HG03521 (cell line): ENCODE results near the gene SLIT1.
"Not testable (repeated sequence)": the region's sequence is repeated elsewhere in the genome, so short reads cannot be mapped to it uniquely, and the experiment has no call there.

Source experiments
- ATAC-seq: cut with Tn5 transposase; IDR thresholded peaks from one replicate; pipeline ENCODE4 v1.9.1; 2021; ENCODE audit warnings: mild to moderate bottlenecking, moderate library complexity; ENCODE audit not compliant: unreplicated experiment

The SLIT1 gene

DNA sequence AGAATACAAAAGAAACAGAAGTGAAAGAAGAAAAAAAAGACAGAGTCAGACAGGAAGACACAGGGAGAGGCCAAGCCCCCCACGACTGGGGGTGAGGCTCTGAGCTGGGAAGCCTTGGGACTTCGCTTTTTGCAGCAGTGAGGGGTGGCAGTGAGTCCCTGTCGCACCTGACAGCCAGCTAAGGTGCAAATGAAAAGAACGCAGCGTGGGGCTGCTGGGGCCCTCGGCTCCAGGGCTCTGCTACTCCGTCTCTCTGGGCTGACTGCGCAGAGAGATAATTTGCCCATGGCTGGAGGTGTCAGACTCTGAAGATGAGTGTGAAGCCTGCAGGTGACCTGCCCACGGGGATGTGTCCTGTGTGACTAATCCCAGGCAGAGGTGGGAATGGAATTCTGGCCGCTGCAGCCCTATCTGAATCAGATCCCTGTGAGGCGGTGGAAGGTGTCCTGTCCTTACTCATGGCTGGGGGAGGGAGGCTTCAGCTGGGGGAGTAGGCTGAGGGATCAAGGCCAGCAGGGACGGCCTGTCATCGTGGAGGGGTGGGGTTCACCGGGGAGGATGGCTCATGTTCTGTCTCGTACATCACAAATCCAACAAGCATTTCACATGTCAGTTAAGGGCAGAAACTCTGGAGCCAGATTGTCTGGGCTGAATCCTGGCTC, 96.4 kb downstream of the SLIT1 start:
- no peak for ATAC-seq

DNA sequence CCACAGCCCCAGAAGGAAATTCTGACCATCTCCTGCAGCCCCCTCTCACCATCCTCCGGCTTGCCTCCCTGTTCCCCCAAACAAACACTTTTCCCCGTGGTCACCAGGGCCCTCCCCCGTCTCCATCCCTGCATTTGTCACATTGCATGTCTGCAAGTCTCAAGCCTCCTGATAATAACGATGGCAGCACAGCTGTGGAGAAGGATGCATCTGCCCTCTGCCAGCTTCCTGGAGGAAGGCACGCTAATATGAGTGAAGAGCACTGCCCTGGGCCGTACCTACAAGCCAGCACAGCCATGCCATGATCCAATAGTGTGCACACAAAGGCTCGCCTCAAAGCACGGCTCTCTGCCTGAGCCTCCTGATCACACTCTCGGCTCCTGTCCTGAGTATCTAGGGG, 98.5 kb downstream of the SLIT1 start:
- no peak for ATAC-seq

DNA sequence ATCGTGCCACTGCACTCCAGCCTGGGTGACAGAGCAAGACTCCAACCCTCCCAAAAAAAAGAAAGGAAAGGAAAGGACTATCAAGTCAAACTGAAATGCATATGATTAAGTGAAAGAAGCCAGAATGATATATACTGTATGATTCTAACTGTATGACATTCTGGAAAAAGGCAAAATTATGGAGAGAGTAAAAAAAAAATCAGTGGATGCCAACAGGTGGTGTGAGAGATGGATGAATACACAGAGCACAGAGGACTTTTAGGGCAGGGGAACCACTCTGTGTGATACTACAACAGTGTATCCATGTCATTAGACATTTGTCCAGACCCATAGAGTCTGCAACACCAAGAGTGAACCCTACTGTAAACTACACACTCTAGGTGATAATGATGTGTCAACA, 99.2 kb downstream of the SLIT1 start:
- ATAC-seq: no peak

DNA sequence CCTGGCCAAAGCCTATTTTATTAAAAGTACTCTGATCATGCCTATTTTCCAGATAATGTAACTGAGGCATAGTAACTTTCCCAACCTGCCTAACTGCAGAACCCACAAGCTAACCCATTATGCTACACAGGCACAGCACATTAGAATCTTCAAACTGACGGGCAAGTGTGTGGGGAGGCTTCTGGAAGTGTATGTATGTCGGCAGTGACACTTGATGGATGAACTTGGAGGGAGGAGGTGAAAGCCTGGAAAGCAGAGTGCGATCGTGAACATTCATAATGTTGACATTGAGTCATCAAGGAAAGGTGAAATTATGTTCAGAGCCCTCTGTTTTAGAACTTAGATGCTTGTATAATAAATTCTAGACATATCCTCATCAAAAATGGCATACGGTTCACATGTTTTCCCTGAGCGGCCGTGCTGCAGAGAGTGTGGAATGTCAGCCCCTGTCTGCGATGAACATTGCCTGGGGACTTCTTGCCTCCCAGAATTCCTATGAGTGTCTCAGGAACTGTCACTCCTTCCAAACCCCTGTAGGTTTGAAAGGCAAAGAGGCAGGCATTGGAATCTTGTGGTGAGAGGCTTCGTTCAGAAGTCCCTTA, 102.4 kb downstream of the SLIT1 start:
- ATAC-seq: no peak

DNA sequence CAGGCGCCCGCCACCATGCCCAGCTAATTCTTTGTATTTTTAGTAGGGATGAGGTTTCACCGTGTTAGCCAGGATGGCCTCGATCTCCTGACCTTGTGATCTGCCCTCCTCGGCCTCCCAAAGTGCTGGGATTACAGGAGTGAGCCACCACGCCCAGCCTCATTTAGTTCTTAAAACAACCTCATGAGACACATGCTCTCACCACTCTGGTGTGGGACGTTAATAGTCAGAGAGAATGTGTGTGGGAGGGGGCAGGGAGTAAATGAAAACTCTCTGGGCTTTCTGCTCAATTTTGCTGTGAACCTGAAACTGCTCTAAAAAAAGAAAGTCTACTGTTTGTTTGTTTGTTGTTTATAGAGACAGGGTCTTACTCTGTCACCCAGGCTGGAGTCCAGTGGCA, 103.2 kb downstream of the SLIT1 start:
- ATAC-seq: not testable (repeated sequence)

DNA sequence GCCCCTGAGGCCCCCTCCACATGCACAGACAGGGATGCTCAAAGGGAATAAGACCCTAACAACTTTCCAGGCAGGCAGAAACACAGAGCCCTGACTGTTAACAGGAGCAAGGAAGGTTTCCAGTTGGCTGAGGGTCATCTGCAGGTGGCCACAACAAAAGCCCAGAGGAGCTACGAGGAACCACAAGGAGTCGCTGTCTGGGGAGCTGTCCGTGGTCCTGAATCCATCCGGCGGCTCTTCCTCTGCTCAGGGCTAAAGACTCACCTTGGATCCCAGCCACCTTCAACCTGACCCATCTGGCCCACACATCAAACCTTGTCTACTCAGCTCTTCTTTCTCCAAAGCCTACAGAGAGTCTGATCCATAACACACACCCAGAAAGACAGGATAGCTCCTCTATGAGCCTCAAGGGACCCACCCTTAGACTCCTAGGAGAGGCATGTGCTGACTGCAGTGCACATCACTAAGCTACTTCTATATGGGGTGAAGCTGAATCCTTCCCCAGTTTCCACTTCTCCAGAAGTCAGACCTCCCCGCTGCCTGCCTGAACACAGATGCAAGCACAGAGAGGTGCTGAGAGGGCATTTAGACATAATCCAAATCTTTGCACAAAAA, 104.0 kb downstream of the SLIT1 start:
- ATAC-seq: no peak

DNA sequence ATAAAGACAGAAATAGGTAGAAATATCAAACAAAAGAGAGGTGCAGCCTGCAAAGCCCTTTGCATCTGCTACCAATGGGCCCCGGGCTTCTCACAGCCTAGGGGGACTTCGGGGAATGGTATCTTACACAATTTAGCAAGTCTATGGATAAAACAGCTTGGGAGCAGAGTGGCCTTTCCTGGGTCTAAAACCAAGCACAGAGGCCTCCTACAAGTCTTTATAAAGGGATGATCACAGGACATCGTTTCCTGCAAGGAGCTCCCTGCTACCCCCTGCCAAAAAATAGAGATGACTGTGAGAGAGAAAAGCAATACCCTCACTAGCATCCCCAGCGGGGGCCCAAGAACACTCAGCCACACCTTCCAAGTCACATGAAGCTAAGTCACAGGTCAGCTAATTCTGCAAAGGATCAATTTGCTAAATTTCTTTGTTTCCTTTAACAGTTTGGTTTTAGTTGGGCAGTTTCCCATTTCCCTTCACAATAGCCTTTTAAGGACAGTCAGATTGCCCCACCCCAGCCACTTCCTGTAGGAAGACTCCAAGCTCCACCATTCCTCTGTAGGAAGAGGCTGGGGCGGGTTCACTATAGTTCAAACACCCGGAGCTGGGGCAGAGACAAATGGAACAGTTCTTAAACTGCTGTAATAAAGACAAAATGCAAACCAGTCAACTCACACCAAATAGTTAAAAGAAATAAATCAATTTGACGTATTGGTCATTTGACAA, 105.5 kb downstream of the SLIT1 start:
- ATAC-seq: no peak

DNA sequence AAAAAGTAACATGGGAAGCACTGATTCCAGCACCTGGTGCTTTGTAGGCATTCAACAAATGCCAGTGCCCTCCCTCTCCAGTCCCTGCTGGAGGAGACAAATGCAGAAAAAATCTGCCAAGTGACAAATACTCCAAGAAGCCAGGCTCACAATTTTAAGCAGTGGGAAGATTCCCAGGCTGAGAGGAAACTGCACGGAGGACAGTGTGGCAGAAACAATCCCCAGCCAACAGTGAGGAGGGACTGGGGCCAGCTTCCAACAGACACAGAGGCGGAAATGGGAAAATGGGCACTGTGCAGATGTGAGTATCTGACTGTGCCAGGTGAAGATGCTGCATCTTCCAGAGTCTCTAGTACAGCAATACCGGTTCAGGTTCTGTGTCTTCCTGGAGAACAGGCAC, 106.3 kb downstream of the SLIT1 start:
- no peak for ATAC-seq

DNA sequence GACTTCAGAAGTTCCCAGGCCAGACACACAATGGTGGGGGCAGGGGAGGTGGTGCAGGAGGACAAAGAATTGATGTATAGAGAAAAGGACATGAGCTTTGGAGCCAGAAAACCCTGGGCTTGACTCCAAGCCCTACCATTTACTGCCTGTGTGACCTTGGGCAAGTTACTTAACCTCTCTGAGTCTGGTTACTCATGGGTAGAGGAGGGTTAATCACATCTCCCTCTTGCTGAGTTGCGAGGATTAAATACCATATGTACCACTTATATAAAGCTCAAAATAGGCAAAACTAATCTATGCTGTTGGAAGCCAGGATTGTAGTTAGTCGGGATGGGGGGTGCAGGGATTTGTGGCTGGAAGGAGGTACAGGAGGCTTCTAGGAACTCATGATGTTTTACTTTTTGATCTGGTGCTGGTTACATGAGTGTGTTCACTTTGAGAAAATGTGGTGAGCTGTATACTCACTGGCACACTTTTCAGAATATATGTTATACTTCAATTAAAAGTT, 106.8 kb downstream of the SLIT1 start:
- ATAC-seq: no peak

DNA sequence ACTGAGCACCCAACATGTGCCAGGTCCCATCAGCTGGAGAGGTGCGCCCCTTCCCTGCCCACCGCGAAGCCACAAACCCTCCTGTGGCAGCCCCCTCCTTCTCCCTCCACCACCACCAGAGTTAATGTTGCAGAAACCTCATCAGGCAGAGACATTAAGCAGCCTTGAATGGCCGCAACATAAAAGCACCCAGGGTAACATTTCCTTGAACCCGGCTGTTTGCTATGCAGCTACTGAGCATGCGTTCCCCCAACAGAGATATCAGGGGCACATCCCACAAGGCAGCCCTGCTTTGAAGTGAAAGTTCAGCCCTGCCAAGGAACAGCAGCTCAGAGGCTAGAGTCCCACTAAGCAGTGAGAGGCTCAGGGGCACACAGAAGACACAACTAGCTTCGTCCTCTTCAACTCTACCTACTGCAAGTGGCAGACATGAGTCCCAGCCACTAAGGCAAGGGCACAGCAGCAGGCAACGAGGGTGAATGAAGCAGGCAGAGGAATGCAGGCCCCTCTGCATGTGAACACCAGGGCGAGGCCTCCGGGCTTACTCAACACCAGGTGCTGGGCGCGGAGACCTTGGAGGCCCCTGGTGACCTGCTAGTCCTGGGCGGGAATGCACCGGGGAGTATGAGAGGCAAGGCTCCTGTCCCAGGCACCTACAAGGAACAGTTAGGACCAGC, 107.4 kb downstream of the SLIT1 start:
- ATAC-seq: no peak

DNA sequence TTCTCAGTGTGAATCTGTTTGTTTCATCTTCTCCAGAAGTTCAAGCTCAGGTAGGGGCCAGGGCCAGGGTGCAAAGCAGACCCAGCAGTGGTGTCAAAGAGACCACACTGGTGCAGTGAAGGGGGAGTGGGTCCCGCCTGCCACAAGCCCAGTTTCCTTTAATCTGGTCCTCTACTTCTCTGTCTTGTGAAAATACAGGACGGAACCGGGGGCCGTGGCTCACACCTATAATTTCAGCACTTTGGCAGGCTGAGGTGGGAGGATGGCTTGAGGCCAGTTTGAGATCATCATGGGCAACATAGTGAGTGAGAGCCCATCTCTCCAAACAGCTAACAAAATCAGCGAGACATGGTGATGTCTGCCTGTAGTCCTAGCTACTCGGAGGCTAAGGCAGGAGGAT, 109.0 kb downstream of the SLIT1 start:
- no peak for ATAC-seq

DNA sequence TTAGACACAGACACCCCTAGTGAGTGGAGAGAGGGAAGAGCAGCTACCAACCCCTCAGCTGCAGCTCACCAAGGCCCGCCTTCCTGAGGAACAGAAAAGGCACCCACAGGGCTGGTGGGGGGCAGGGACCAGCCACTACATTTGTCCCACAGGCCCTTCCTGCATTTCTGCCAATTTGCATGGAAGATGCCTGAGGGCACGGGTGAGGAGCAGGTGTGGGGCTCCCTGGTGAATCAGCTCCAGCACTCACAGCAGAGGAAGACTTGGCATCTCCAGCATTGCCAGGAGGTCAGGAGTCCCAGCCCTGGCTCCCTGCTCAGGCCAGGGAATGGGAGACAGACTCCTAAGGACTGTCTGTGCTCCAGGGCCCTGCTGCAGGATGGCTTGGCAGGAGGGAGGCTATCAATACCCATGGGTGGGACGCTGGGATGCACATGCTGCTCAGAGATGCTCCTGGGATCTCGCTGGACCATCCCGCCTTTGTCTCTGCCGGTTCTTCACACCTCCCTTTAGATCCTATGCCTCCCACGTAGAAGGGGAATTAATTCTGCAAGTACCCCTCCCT, 109.7 kb downstream of the SLIT1 start:
- ATAC-seq: no peak

DNA sequence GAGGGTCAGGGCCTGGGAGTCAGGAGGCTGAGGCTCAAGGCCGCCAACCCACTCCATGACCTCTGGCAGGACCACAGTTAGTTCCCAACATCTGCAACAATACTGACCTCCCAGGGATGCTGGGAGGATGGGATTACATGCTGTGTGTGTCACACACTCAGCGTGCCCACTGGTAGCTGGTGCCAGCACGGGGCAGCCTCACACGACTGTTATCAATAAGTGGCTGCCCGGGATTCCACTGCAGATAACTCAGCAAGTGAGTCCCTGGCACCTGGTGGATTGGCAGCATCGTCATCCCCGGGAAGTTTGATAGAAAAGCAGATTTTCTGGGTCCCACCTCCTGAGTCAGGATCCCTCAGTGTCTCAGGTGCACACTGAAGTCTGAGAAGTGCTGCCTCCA, 110.3 kb downstream of the SLIT1 start:
- ATAC-seq: no peak

DNA sequence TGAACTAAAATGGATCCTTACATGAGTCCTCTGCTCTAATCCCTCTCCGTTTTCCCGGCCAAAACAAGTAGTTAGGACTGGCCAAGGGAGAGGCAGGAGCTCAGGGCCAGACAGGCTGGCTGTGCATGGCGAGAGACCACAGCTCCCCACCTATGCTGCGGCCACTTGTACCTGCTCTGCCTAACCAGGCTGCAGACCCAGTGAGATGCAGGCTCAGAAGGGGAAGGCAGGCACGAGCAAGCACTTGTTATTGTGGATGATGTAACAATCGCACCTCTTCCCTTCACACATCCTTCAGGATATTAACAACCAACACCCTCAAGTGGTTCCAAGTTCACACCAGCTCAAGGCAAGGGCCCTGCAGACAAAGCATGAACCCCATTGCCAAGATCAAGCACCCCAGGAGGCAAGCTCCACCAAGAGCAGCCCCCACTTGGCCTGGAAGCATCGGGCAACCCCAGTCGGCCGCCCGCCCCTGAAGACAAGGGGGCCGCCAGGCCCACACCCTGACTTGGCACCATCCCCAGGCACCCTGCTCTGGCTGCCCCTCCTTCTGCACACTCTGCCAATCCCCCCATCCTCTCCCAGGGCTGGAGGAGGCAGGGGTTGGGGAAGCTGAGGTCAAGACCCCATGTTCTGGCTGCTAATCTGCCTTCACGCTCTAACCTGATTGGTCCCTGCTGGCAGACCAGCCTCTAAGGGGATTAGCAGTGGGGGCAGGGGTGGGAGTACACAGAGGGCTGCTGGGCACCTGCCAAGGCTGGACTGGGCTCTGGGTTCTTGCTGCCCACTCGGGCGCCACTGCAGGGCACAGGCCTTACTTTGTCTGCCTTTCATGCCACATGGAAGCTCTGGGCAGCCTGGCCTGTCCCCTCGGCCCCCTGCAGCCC, 111.3 kb downstream of the SLIT1 start:
- ATAC-seq: no peak

DNA sequence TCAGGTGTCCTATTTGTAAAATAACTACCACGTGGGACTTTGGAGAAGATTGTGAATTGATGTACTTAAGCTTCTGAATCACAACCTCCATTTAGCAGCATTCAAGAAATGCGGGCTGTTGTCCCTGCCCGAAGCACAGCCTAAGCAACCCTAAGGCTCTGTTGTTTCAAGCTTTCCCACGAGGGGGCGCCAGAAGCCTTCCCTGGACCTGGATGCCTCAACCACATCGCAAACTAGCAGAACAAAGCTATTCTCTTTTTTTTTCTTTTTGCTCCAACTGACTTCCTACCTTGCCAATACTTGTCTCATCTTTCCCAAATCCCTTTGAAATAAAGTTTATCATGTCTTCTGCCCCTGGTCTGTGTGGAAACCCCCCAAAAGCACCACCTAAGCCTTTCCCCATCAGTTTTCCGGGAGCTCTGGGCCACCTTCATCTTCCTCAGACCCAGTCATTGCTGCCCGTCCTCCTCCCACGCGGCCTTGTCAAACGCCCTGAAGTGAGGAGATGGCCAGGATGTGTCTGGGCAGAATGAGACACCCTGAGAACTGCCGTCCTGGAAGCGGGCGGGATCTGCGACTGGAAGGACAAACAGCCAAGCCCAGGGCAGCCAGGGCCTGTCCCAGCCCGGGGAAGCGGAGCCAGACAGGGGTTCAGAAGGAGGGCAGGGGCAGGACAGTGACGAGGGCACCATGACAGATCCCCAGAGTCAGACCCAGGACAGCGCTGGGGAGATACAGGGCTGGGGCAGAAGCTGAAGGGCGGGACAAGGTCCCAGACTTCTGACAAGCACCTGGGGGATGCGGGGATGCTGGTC, 112.7 kb downstream of the SLIT1 start:
- no peak for ATAC-seq

DNA sequence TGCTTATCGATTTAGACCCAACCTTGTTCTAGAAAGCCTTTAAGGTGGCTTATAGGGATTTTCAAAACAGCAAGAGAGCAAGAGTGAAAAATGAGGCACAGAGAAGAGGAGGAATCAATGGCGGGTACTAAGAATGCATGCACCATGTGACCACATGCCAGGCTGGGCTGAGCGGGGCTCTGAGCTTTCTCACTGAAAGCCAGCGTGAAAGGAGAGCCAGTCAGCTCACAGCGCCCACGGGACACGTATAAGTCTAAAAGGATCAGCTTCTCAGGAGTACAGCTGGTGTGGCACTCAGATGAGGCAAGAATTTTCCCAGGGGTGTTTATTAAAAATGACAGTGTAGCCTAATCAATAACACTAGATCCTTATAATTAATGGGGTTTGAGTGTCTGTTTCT, 114.3 kb downstream of the SLIT1 start:
- no peak for ATAC-seq

DNA sequence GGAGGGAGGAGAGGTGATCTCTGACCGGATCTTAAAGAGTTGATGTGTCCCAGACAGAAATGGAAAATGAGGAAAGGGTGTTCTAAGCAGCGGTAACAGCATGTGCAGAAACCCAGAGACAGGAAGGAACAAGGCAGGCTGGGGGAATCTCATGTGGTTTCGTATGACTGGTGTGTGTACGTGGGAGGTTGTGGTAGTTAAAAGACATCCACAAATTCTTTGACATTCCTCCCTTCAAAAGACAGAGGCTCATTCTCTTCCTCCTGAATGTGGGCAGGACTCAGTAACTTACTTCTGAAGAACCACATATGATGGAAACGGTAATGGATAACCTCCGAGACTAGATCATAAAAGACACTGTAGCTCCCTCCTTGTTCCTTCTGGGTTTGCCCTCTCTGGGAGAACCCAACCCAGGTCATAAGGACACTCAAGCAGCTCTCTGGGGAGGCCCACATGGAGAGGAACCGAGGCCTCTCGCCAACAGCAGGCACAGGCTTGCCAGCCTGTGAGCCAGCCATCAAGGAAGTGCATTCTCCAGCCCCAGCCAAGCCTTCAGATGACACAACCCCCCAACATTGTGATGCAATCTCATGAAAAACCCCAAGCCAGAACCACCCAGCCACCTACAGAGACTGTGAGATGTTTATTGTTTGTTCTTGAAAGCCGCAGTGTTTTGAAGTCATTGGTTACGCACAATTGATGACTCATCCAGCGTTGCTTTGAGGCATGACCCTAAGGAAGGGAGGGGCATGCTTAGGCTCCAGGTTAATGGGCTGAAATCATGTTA, 116.0 kb downstream of the SLIT1 start:
- ATAC-seq: no peak

DNA sequence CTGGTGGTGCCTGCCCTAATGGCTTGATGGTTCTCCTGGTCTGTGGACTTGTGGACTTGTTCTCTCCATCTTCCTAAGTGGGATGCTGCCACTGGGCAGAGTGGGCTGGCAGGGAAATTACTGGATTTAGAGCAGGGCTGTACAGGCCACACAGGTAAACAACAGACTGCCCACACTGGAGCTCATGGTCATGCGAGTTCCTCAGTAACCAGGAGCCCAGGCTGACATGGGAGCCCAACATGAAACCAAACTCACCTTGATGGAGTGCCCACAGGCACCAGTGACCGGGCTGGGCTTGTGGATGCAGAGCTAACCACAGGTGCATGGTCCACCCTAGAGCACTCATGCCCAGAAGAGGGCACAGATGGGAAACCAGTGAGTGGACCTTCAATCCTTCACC, 116.7 kb downstream of the SLIT1 start:
- no peak for ATAC-seq
